Neutrophil (primary cell): ENCODE measurements around the gene NUCKS1.

Experiments used
- H3K27ac ChIP-seq: fragments of 200-600 bp; sonication (generic); 2 replicates; pipeline ENCODE4 v1.5.1; 2016; ENCODE audit warnings: mild to moderate bottlenecking, moderate library complexity
- H3K27me3 ChIP-seq: fragments of 200-600 bp; sonication (generic); 2 replicates; pipeline ENCODE4 v1.6.0; 2016; ENCODE audit warnings: mild to moderate bottlenecking
- H3K36me3 ChIP-seq: fragments of 200-600 bp; sonication (generic); 2 replicates; pipeline ENCODE4 v1.5.1; 2017
- H3K4me1 ChIP-seq, 2 experiments: fragments of 200-600 bp in 1 of 2; sonication (generic) in 1 of 2; 1 replicate in 1 of 2; 2 replicates in 1 of 2; pipeline versions ENCODE4 v1.5.1 to v1.6.1; 2013 to 2016; ENCODE audit warnings: low read depth in 1 of 2, low read length in 1 of 2, mild to moderate bottlenecking in 1 of 2, moderate library complexity in 1 of 2; ENCODE audit not compliant: control insufficient read depth in 1 of 2, insufficient read depth in 1 of 2
- H3K4me3 ChIP-seq, 2 experiments: fragments of 200-600 bp in 1 of 2; sonication (generic) in 1 of 2; 1 replicate in 1 of 2; 2 replicates in 1 of 2; pipeline ENCODE4 v1.5.1; 2013 to 2016; ENCODE audit warnings: low read depth in 1 of 2, low read length in 1 of 2, mild to moderate bottlenecking in 1 of 2, moderate library complexity in 1 of 2
- H3K9me3 ChIP-seq: fragments of 200-600 bp; sonication (generic); 2 replicates; pipeline ENCODE4 v1.5.1; 2016
- CTCF ChIP-seq: fragments of 200-600 bp; sonication (generic); IDR thresholded peaks from 2 replicates; pipeline ENCODE4 v1.5.1; 2016; ENCODE audit warnings: antibody characterized with exemption

NUCKS1 gene

GRCh38 chr1:205750138-205751035, at the start of gene NUCKS1:
Gene NUCKS1 (minus strand): TSS chr1:205750182. CDS start chr1:205749973, 209 bp downstream.
- H3K4me1 ChIP-seq, result peaks cover 12 to 15% of the 10 kb centered on the region in 2 experiments
- H3K27me3 ChIP-seq, result peaks cover 3% of the 10 kb centered on the region
- peak within 1 kb of the TSS; percentile 87 to 92 for H3K4me3 ChIP-seq
- peak within 1 kb of the TSS; percentile 89 for H3K27ac ChIP-seq
- TF ChIP-seq CTCF, result no peak
- no peaks in the 10 kb centered on the region for H3K36me3 ChIP-seq
- H3K9me3 ChIP-seq, result no peaks in the 10 kb centered on the region

GRCh38 chr1:205798577-205798976, 48.6 kb upstream of the NUCKS1 start:
- H3K4me3 ChIP-seq, result no peak overlapping the region
- H3K27me3 ChIP-seq, result peaks cover 53% of the 10 kb centered on the region
- no peak overlapping the region for H3K27ac ChIP-seq
- no peaks in the 10 kb centered on the region for H3K9me3 ChIP-seq
- TF ChIP-seq CTCF, result no peak
- no peaks in the 10 kb centered on the region for H3K36me3 ChIP-seq
- no peaks in the 10 kb centered on the region for H3K4me1 ChIP-seq

- no peaks in the 10 kb centered on the region for H3K9me3 ChIP-seq
- peaks cover 66% of the 10 kb centered on the region for H3K27me3 ChIP-seq
- H3K27ac ChIP-seq, result no peak overlapping the region
- H3K4me3 ChIP-seq, result no peak overlapping the region
- no peak for TF ChIP-seq CTCF
- no peaks in the 10 kb centered on the region for H3K36me3 ChIP-seq
- no peaks in the 10 kb centered on the region for H3K4me1 ChIP-seq
Measured at GRCh38 chr1:205797168-205797567, 47.2 kb upstream of the NUCKS1 start.

GRCh38 chr1:205794011-205794730, 44.2 kb upstream of the NUCKS1 start:
- no peak overlapping the region for H3K4me3 ChIP-seq
- no peaks in the 10 kb centered on the region for H3K4me1 ChIP-seq
- H3K27me3 ChIP-seq, result peaks cover 63% of the 10 kb centered on the region
- no peak overlapping the region for H3K27ac ChIP-seq
- TF ChIP-seq CTCF, result no peak
- no peaks in the 10 kb centered on the region for H3K9me3 ChIP-seq
- no peaks in the 10 kb centered on the region for H3K36me3 ChIP-seq

- H3K27me3 ChIP-seq, result peaks cover 52% of the 10 kb centered on the region
- H3K4me3 ChIP-seq, result no peak overlapping the region
- no peaks in the 10 kb centered on the region for H3K4me1 ChIP-seq
- no peaks in the 10 kb centered on the region for H3K9me3 ChIP-seq
- no peaks in the 10 kb centered on the region for H3K36me3 ChIP-seq
- H3K27ac ChIP-seq, result no peak overlapping the region
- TF ChIP-seq CTCF, result no peak
Measured at GRCh38 chr1:205792961-205793673, 43.1 kb upstream of the NUCKS1 start.
